ENCODE measurements around the gene GABARAPL1.
A peak's percentile ranks its signal among the peaks of the same experiment; 100 is the strongest.
"Not testable (repeated sequence)": the region's sequence is repeated elsewhere in the genome, so short reads cannot be mapped to it uniquely, and the experiment has no call there.

GABARAPL1 gene

DNA sequence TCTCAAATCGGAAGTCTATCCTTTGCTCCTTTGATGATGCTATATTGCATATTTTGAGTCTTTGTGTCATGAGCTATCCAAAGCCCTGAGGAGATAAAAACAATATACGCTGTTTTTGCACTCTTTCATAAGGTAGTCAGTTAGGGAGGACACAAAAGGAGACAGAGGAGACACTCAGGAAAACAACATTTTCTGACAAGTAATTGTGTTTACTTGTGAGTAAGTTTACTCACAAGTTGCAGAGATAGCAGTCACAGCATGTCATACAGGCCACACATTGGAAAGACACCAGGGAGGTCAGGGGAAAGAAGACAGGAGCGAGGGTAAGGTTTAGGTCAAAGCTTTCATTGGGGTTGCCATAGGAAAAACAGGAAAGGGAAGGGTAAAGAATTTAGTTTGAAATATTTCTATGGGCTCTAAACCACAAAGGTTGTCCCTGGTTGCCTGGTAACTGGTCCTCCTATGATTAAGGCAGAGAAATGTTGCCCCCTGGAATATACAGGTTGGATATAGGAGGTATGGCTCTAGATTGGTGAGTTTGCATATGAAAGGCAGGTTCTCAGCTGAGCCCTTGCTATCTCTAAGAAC, 7.4 kb upstream of the GABARAPL1 start:
- Histone ChIP-seq H3K36me3 (ENCODE audit: control insufficient read depth in 1 of 2, insufficient read depth in 2 of 2, low read length in 2 of 2) (no peaks in the 10 kb centered on the region), H3K4me1 (ENCODE audit: control insufficient read depth in 1 of 2, insufficient read depth in 2 of 2, low read length in 2 of 2) (no peaks in the 10 kb centered on the region), H3K9me3 (ENCODE audit: control insufficient read depth in 1 of 2, low read length in 2 of 2) (no peaks in the 10 kb centered on the region), H3K4me3 (ENCODE audit: low read depth in 1 of 2, low read length in 2 of 2) (no peak overlapping the region), H3K27ac (ENCODE audit: low read length) (no peak overlapping the region), H3K27me3 (ENCODE audit: low read depth, low read length) (no peaks in the 10 kb centered on the region)

DNA sequence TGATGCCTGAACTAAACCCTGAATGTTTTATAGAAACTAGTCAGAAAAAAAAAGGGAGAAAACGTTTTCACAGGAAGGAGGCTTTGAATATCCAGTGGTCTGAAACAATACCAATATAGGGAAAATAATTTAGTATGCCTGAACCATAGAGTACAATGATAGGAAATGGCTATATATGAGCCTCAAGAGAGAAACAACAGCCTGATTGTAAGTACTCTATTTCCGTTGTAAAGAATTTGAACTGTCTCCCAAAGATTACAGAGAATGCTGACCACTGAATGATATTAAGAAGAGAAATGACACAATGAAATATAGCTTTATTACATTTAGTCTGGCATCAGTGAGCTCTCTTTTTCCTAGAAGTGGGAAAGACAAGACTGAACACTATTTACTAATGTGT, 5.5 kb upstream of the GABARAPL1 start:
- no peaks in the 10 kb centered on the region for H3K9me3 ChIP-seq (ENCODE audit: control insufficient read depth in 1 of 2, low read length in 2 of 2)
- no peaks in the 10 kb centered on the region for H3K36me3 ChIP-seq (ENCODE audit: control insufficient read depth in 1 of 2, insufficient read depth in 2 of 2, low read length in 2 of 2)
- no peak overlapping the region for H3K4me3 ChIP-seq (ENCODE audit: low read depth in 1 of 2, low read length in 2 of 2)
- H3K27me3 ChIP-seq (ENCODE audit: low read depth, low read length) = no peaks in the 10 kb centered on the region
- H3K4me1 ChIP-seq (ENCODE audit: control insufficient read depth in 1 of 2, insufficient read depth in 2 of 2, low read length in 2 of 2) = no peaks in the 10 kb centered on the region
- no peak overlapping the region for H3K27ac ChIP-seq (ENCODE audit: low read length)

DNA sequence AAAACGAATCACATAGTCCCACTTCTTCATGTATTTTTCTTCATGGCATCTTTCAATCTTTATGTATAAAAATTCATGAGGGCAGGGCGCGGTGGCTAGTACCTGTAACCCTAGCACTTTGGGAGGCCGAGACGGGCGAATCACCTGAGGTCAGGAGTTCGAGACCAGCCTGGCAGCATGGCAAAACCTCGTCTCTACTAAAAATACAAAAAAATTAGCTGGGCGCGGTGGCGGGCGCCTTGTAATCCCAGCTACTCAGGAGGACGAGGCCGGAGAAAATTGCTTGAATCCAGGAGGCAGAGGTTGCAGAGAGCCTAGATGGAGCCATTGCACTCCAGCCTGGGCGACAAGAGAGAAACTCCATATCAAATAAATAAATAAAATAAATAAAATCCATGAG, 2.5 kb upstream of the GABARAPL1 start:
- no peak overlapping the region for H3K27ac ChIP-seq (ENCODE audit: low read length)
- no peaks in the 10 kb centered on the region for H3K27me3 ChIP-seq (ENCODE audit: low read depth, low read length)
- no peaks in the 10 kb centered on the region for H3K9me3 ChIP-seq (ENCODE audit: control insufficient read depth in 1 of 2, low read length in 2 of 2)
- H3K36me3 ChIP-seq (ENCODE audit: control insufficient read depth in 1 of 2, insufficient read depth in 2 of 2, low read length in 2 of 2) = peaks cover 0 to 19% of the 10 kb centered on the region in 2 donors
- no peak overlapping the region for H3K4me3 ChIP-seq (ENCODE audit: low read depth in 1 of 2, low read length in 2 of 2)
- H3K4me1 ChIP-seq (ENCODE audit: control insufficient read depth in 1 of 2, insufficient read depth in 2 of 2, low read length in 2 of 2) = peaks cover 5 to 8% of the 10 kb centered on the region in 2 donors

DNA sequence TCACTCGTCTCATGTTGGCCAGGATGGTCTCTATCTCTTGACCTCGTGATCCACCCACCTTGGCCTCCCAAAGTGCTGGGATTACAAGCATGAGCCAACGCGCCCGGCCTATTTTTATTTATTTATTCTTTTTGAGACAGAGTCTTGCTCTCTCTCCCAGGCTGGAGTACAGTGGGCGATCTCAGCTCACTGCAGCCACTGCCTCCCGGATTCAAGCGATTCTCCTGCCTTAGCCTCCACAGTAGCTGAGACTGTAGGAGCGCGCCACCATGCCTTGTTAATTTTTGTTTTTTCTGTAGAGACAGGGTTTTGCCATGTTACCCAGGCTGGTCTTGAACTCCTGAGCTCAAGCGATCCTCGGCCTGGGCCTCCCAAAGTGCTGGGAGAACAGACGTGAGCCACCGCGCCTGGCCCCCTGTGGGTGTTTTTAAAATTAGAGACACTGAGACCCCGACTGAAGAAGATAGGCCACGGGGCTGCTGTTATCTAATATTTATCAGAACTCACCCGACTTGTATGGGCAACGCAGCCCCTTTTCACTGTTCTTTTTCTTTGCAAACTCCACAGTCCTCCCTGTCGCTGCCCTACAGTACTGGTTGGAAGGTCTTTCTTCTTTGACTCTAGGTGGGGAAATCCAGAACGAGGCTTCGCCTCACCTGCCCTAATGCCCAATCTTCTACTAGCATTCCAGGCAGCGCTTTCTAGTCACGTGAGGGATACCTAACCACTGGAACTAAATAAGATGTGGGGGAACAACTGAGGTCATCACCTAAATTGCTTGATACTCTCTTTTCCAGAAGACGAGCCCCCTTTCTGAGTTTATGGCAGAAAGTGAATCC, 1.4 kb upstream of the GABARAPL1 start:
- H3K4me1 ChIP-seq (ENCODE audit: control insufficient read depth in 1 of 2, insufficient read depth in 2 of 2, low read length in 2 of 2) = peaks cover 10 to 13% of the 10 kb centered on the region in 2 donors
- H3K27ac ChIP-seq (ENCODE audit: low read length) = no peak overlapping the region
- H3K9me3 ChIP-seq (ENCODE audit: control insufficient read depth in 1 of 2, low read length in 2 of 2) = no peaks in the 10 kb centered on the region
- H3K4me3 ChIP-seq (ENCODE audit: low read depth in 1 of 2, low read length in 2 of 2) = no peak overlapping the region
- H3K36me3 ChIP-seq (ENCODE audit: control insufficient read depth in 1 of 2, insufficient read depth in 2 of 2, low read length in 2 of 2) = peaks cover 0 to 19% of the 10 kb centered on the region in 2 donors
- no peaks in the 10 kb centered on the region for H3K27me3 ChIP-seq (ENCODE audit: low read depth, low read length)

DNA sequence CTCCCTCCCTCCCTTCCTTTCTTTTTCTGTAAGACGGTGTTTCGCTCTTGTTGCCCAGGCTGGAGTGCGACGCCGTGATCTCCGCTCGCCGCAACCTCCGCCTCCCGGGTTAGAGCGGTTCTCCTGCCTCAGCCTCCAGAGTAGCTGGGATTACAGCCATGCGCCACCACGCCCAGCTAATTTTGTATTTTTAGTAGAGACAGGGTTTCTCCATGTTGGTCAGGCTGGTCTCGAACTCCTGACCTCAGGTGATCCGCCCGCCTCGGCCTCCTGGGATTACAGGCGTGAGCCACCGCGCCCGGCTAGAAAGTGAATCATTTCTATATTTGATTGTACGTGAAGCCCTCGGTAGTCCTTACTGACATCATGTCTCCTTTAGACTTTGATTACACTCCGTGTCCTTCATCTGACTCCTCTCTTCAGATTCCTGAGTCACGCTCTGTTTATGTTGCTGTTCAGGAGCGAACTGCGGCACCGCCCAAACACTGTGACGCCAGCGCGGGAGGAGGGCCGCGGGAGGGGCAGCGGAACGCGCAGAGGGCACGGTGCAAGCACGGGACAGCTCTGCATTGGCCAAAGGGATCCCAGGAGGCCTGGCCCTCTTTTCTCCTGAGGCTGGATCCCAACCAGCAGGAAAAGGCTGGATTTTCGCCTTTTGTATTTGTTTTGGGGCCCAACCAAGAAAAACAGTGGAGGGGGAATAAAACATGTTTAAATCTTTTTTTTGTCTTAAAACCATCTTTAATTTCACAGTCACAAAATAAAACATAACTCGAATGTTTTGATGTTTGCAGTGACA, 538 bp upstream of the GABARAPL1 start:
- H3K27me3 ChIP-seq (ENCODE audit: low read depth, low read length) = no peaks in the 10 kb centered on the region
- H3K27ac ChIP-seq (ENCODE audit: low read length) = peak overlapping the region; percentile 100
- H3K36me3 ChIP-seq (ENCODE audit: control insufficient read depth in 1 of 2, insufficient read depth in 2 of 2, low read length in 2 of 2) = peaks cover 0 to 19% of the 10 kb centered on the region in 2 donors
- H3K4me3 ChIP-seq (ENCODE audit: low read depth in 1 of 2, low read length in 2 of 2) = peak overlapping the region; percentile 90 to 97
- H3K4me1 ChIP-seq (ENCODE audit: control insufficient read depth in 1 of 2, insufficient read depth in 2 of 2, low read length in 2 of 2) = peaks cover 10 to 15% of the 10 kb centered on the region in 2 donors
- H3K9me3 ChIP-seq (ENCODE audit: control insufficient read depth in 1 of 2, low read length in 2 of 2) = no peaks in the 10 kb centered on the region

DNA sequence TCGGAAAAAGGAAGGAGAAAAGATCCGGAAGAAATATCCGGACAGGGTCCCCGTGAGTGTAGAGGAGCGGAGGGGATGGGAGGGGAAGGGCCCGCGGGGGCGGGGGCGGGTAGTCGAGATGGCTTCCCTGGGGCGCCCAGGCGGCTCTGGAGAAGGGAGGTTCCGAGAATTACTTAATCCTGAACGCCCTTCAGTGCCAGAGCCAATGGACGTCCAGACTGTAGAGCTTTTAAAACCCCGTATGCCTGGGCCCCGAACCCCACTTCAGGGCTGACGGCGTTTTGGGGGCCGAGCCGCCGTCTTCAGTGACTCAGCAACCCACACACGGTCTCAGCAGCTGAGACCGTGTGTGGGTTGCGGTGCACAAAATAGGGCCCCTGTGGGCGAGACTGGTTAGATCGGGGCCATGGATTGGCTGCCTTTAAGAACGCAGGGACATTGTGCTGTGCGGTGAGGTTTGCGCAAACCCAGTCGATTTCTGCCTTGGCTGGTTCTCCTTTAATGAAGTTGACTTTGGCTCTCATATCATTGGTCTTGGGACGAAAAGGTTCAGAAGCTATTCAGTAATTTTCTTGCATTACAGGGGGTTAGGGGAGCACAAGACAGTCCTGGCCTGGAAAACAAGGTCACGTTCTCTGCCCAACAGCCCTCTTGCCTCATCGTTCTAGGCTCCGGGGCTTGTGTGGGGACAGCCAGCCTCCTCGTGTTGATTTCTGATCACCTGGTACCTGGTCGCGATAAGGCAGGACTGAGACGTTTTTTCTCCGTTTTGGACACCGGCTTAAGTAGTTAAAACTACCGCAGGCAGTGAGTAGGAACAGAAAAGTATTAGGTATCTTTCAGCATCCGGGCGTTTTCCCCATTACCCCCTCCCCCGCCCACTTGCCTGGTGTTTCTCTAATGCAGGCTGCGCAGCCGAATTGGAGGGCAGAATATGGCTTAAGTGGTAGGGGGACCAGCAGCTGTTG, 775 bp downstream of the GABARAPL1 start:
- H3K4me1 ChIP-seq (ENCODE audit: control insufficient read depth in 1 of 2, insufficient read depth in 2 of 2, low read length in 2 of 2) = peaks cover 10 to 18% of the 10 kb centered on the region in 2 donors
- no peaks in the 10 kb centered on the region for H3K9me3 ChIP-seq (ENCODE audit: control insufficient read depth in 1 of 2, low read length in 2 of 2)
- peak overlapping the region; percentile 90 to 97 for H3K4me3 ChIP-seq (ENCODE audit: low read depth in 1 of 2, low read length in 2 of 2)
- H3K36me3 ChIP-seq (ENCODE audit: control insufficient read depth in 1 of 2, insufficient read depth in 2 of 2, low read length in 2 of 2) = peaks cover 0 to 27% of the 10 kb centered on the region in 2 donors
- H3K27ac ChIP-seq (ENCODE audit: low read length) = peak overlapping the region; percentile 100
- H3K27me3 ChIP-seq (ENCODE audit: low read depth, low read length) = no peaks in the 10 kb centered on the region

DNA sequence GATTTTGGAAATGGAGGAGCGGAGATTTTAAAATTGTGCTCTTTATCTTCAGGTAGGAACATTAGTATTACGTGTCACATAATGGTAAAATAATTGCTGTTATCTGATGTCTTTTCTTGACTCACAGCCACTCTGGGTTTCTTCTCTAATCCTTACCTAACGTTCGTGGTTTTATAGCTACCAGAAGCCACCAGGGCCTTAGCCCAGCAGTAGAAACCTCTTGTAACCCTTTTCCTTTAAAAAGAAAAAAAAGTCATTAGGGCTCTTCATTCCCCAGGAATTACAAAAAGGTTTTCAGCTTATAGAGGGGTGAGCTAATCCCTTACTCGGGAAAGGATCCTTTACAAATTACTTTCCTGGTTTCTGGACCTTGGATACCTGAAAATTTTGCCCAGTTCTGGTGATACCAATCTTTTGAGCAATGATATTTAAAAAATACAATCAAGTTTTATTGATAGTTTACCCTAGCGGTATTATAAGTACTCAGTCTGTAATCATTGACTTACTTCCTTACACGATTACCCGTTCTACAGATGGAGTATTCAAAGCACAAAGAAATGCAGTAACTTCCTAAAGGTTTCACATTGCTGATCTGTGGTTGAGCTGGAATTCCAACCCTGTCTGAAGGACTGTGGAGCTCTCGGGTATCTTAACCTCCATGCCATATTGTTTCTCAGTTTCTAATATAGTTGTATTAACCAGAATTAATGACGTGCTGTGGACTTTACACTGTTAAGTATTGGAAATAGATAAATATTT, 1.6 kb downstream of the GABARAPL1 start:
- Histone ChIP-seq H3K36me3 (ENCODE audit: control insufficient read depth in 1 of 2, insufficient read depth in 2 of 2, low read length in 2 of 2) (peaks cover 0 to 33% of the 10 kb centered on the region in 2 donors), H3K4me1 (ENCODE audit: control insufficient read depth in 1 of 2, insufficient read depth in 2 of 2, low read length in 2 of 2) (peaks cover 10 to 18% of the 10 kb centered on the region in 2 donors), H3K27me3 (ENCODE audit: low read depth, low read length) (no peaks in the 10 kb centered on the region), H3K27ac (ENCODE audit: low read length) (peak overlapping the region; percentile 100), H3K4me3 (ENCODE audit: low read depth in 1 of 2, low read length in 2 of 2) (peak overlapping the region; percentile 90 to 97), H3K9me3 (ENCODE audit: control insufficient read depth in 1 of 2, low read length in 2 of 2) (no peaks in the 10 kb centered on the region)

DNA sequence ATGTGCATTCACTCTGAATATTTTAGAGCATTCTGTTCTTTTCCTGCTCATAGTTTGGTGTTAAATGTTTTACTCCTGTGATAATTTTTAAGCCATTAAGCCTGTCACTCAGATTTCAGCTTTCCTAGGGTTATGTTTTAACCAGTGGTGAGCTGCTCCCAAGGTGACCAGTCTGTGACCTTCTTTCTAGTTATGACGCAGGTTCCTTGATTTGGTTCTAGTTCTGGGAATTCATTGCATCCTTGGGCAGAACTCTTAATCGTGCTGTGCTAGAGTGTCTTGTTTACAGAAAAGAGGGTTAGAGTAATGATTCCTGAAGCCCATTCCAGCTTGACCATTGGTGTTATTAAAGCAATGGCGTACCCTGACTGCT, 2.2 kb downstream of the GABARAPL1 start:
- Histone ChIP-seq H3K4me3 (ENCODE audit: low read depth in 1 of 2, low read length in 2 of 2) (peak overlapping the region; percentile 90 to 97), H3K4me1 (ENCODE audit: control insufficient read depth in 1 of 2, insufficient read depth in 2 of 2, low read length in 2 of 2) (peaks cover 10 to 18% of the 10 kb centered on the region in 2 donors), H3K36me3 (ENCODE audit: control insufficient read depth in 1 of 2, insufficient read depth in 2 of 2, low read length in 2 of 2) (peaks cover 3 to 34% of the 10 kb centered on the region in 2 donors), H3K27ac (ENCODE audit: low read length) (peak overlapping the region; percentile 100), H3K9me3 (ENCODE audit: control insufficient read depth in 1 of 2, low read length in 2 of 2) (no peaks in the 10 kb centered on the region), H3K27me3 (ENCODE audit: low read depth, low read length) (no peaks in the 10 kb centered on the region)

DNA sequence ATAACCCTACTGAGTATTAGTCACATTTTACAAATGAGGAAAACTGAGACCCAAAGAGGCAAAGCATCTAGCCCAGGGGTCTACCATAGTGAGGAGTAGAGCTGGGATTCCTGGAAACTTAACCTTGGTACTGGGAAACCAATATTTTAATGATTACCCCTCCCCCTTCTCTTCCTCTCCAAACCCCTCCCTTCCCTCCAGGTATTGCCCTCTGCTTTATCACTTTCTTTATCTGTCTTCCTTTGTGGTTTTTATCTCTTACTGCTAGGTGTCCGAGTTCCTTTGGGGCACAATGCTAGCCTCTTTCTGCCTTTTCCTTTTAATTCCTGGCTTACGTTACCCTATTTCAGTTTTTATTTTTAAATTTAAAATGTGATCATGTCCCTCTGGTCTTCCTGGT, 2.8 kb downstream of the GABARAPL1 start:
- Histone ChIP-seq H3K4me1 (ENCODE audit: control insufficient read depth in 1 of 2, insufficient read depth in 2 of 2, low read length in 2 of 2) (peaks cover 10 to 18% of the 10 kb centered on the region in 2 donors), H3K9me3 (ENCODE audit: control insufficient read depth in 1 of 2, low read length in 2 of 2) (no peaks in the 10 kb centered on the region), H3K27me3 (ENCODE audit: low read depth, low read length) (no peaks in the 10 kb centered on the region), H3K36me3 (ENCODE audit: control insufficient read depth in 1 of 2, insufficient read depth in 2 of 2, low read length in 2 of 2) (peaks cover 8 to 39% of the 10 kb centered on the region in 2 donors), H3K27ac (ENCODE audit: low read length) (peak overlapping the region; percentile 100), H3K4me3 (ENCODE audit: low read depth in 1 of 2, low read length in 2 of 2) (peak overlapping the region; percentile 90 to 97)

DNA sequence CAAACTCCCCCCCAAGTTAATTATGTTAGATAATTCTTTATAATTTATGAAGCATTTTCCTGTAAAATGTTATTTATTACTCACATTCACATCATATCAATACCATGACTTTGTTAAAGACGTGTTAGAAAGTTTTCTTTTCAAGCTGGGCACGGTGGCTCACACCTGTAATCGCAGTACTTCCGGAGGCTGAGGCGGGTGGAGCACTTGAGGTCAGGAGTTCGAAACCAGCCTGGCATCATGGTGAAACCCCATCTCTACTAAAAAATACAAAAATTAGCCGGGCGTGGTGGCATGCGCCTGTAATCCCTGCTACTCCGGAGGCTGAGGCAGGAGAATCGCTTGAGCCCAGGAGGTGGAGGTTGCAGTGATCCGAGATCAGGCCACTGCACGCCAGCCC, 3.3 kb downstream of the GABARAPL1 start:
- not testable (repeated sequence) for H3K27ac ChIP-seq (ENCODE audit: low read length); H3K27me3 ChIP-seq (ENCODE audit: low read depth, low read length); H3K4me3 ChIP-seq (ENCODE audit: low read depth in 1 of 2, low read length in 2 of 2); H3K9me3 ChIP-seq (ENCODE audit: control insufficient read depth in 1 of 2, low read length in 2 of 2)
- Histone ChIP-seq H3K4me1 (ENCODE audit: control insufficient read depth in 1 of 2, insufficient read depth in 2 of 2, low read length in 2 of 2) (peaks cover 10 to 18% of the 10 kb centered on the region in 2 donors), H3K36me3 (ENCODE audit: control insufficient read depth in 1 of 2, insufficient read depth in 2 of 2, low read length in 2 of 2) (peaks cover 13 to 44% of the 10 kb centered on the region in 2 donors)

Measured in muscle layer of duodenum (tissue), 2 donors.